A549 (cell line): ENCODE results near the gene HPD. TPM values are rescaled to one million over a fixed set of nuclear protein-coding genes. Genes with fewer than 3 reads are reported as not detected.

Source experiments
- BHLHE40 ChIP-seq: IDR thresholded peaks from 2 replicates; pipeline ENCODE4 v1.6.1; 2012; ENCODE audit warnings: low read depth, low read length, inconsistent platforms
- CBX8 ChIP-seq: fragments of 200-600 bp; sonication (generic); IDR thresholded peaks from 2 replicates; pipeline ENCODE4 v1.6.1; 2016
- CHD2 ChIP-seq: fragments of 150-350 bp; IDR thresholded peaks from 2 replicates; pipeline ENCODE4 v1.6.1; 2014; ENCODE audit warnings: low read length; ENCODE audit not compliant: partially characterized antibody
- CHD4 ChIP-seq: fragments of 200-600 bp; sonication (generic); IDR thresholded peaks from 2 replicates; pipeline ENCODE4 v1.6.1; 2016; ENCODE audit warnings: antibody characterized with exemption, mild to moderate bottlenecking, borderline replicate concordance
- EHF ChIP-seq: fragments of 250-450 bp; sonication (Bioruptor Pico); IDR thresholded peaks from 2 replicates; pipeline ENCODE4 v1.5.0; 2020; ENCODE audit warnings: mild to moderate bottlenecking
- ELK1 ChIP-seq: fragments of 150-350 bp; IDR thresholded peaks from 2 replicates; pipeline ENCODE4 v1.6.1; 2014; ENCODE audit warnings: low read depth, mild to moderate bottlenecking, low read length
- ESRRA ChIP-seq: fragments of 150-350 bp; IDR thresholded peaks from 2 replicates; pipeline ENCODE4 v1.6.1; 2014; ENCODE audit warnings: mild to moderate bottlenecking, low read length, borderline replicate concordance
- FOXS1 ChIP-seq: fragments of 250-450 bp; sonication (Bioruptor Pico); IDR thresholded peaks from 2 replicates; pipeline ENCODE4 v1.5.0; 2020; ENCODE audit warnings: mild to moderate bottlenecking, moderate library complexity
- HES2 ChIP-seq: fragments of >200 bp; sonication (Bioruptor Twin); formaldehyde crosslinking; IDR thresholded peaks from 2 replicates; pipeline ENCODE4 v1.6.1; 2016
- HEYL ChIP-seq: fragments of 250-450 bp; sonication (Bioruptor Pico); IDR thresholded peaks from 2 replicates; pipeline ENCODE4 v1.8.0; 2021; ENCODE audit warnings: mild to moderate bottlenecking, moderate library complexity
- HOXA7 ChIP-seq: fragments of 250-450 bp; sonication (Bioruptor Pico); IDR thresholded peaks from 2 replicates; pipeline ENCODE4 v1.5.0; 2020; ENCODE audit warnings: mild to moderate bottlenecking, moderate library complexity
- HOXB13 ChIP-seq: fragments of 250-450 bp; sonication (Bioruptor Pico); IDR thresholded peaks from 2 replicates; pipeline ENCODE4 v1.5.0; 2020; ENCODE audit warnings: low read depth, mild to moderate bottlenecking, moderate library complexity
- HOXB5 ChIP-seq: fragments of 250-450 bp; sonication (Bioruptor Pico); IDR thresholded peaks from 2 replicates; pipeline ENCODE4 v1.5.0; 2020; ENCODE audit warnings: mild to moderate bottlenecking, moderate library complexity
- JUNB ChIP-seq: fragments of >200 bp; sonication (Bioruptor Twin); formaldehyde crosslinking; IDR thresholded peaks from 2 replicates; pipeline ENCODE4 v1.6.1; 2016
- KDM1A ChIP-seq: fragments of 200-600 bp; sonication (generic); IDR thresholded peaks from 2 replicates; pipeline ENCODE4 v1.6.1; 2016; ENCODE audit warnings: low read depth, mild to moderate bottlenecking
- KDM5A ChIP-seq: fragments of 200-600 bp; sonication (generic); IDR thresholded peaks from 2 replicates; pipeline ENCODE4 v1.6.1; 2016; ENCODE audit warnings: antibody characterized with exemption, mild to moderate bottlenecking
- MAFK ChIP-seq: fragments of 450-650 bp; IDR thresholded peaks from 2 replicates; pipeline ENCODE4 v1.6.1; 2014; ENCODE audit not compliant: partially characterized antibody
- MAZ ChIP-seq: fragments of 150-350 bp; IDR thresholded peaks from 2 replicates; pipeline ENCODE4 v1.6.1; 2014; ENCODE audit warnings: antibody characterized with exemption, low read depth, low read length, borderline replicate concordance
- NFE2L2 ChIP-seq: fragments of 150-350 bp; conservative IDR thresholded peaks from 2 replicates; pipeline ENCODE4 v1.6.1; 2014; ENCODE audit warnings: low read length
- NPAS2 ChIP-seq: fragments of 250-450 bp; sonication (Bioruptor Pico); IDR thresholded peaks from 2 replicates; pipeline ENCODE4 v1.8.0; 2022; ENCODE audit warnings: mild to moderate bottlenecking, moderate library complexity, borderline replicate concordance
- NR3C1 ChIP-seq: fragments of >200 bp; sonication (Bioruptor Twin); formaldehyde crosslinking; IDR thresholded peaks from 3 replicates; pipeline ENCODE4 v1.6.1; 2017
- PBX3 ChIP-seq: IDR thresholded peaks from 2 replicates; pipeline ENCODE4 v1.6.1; 2012
- PHF8 ChIP-seq: fragments of 200-600 bp; sonication (generic); IDR thresholded peaks from 2 replicates; pipeline ENCODE4 v1.6.1; 2016; ENCODE audit warnings: low read depth, mild to moderate bottlenecking, antibody characterized with exemption, moderate library complexity, borderline replicate concordance
- RAD21 ChIP-seq, 2 experiments: fragments of >200 bp in 1 of 2; sonication (Bioruptor Twin) in 1 of 2; formaldehyde crosslinking in 1 of 2; IDR thresholded peaks in 1 of 2; conservative IDR thresholded peaks in 1 of 2; 2 replicates in 1 of 2; 3 replicates in 1 of 2; pipeline ENCODE4 v1.6.1; 2012 to 2018; ENCODE audit warnings: inconsistent platforms in 1 of 2
- RCOR1 ChIP-seq: fragments of 150-350 bp; IDR thresholded peaks from 2 replicates; pipeline ENCODE4 v1.6.1; 2014; ENCODE audit warnings: antibody characterized with exemption, low read length, low read depth
- SMC3 ChIP-seq: fragments of >200 bp; sonication (Bioruptor Twin); formaldehyde crosslinking; IDR thresholded peaks from 3 replicates; pipeline ENCODE4 v1.6.1; 2018; ENCODE audit warnings: inconsistent platforms
- TFCP2L1 ChIP-seq: fragments of 250-450 bp; sonication (Bioruptor Pico); IDR thresholded peaks from 2 replicates; pipeline ENCODE4 v1.5.0; 2021; ENCODE audit warnings: mild to moderate bottlenecking
- TP53 ChIP-seq: fragments of 250-450 bp; sonication (Bioruptor Pico); IDR thresholded peaks from 2 replicates; pipeline ENCODE4 v1.5.0; 2021; ENCODE audit warnings: mild to moderate bottlenecking, moderate library complexity
- USF2 ChIP-seq: fragments of 450-650 bp; IDR thresholded peaks from 2 replicates; pipeline ENCODE4 v1.6.1; 2014; ENCODE audit warnings: antibody characterized with exemption
- ZC3H11A ChIP-seq: fragments of 450-650 bp; IDR thresholded peaks from 2 replicates; pipeline ENCODE4 v1.6.1; 2014; ENCODE audit warnings: antibody characterized with exemption, mild to moderate bottlenecking
- ZNF302 ChIP-seq: fragments of 250-450 bp; sonication (Bioruptor Pico); IDR thresholded peaks from 2 replicates; pipeline ENCODE4 v1.9.0; 2021; ENCODE audit warnings: inconsistent platforms, mild to moderate bottlenecking, moderate library complexity
- ZSCAN20 ChIP-seq: fragments of 250-450 bp; sonication (Bioruptor Pico); IDR thresholded peaks from 2 replicates; pipeline ENCODE4 v1.8.0; 2022; ENCODE audit warnings: mild to moderate bottlenecking, moderate library complexity
- polyA plus RNA-seq, 4 experiments: library from polyadenylated mRNA; depleted of rRNA in 3 of 4; stranded (reverse); fragments of >200 nt; fragmentation: RNase III in 1 of 4; extraction: RNeasy Plus Mini Kit Qiagen cat#74134 plus additional on column Dnase treatment in 1 of 4; gene quantifications; 2 replicates in 3 of 4; 3 replicates in 1 of 4; pipeline ENCODE4 v1.2.3, GENCODE V29; 2011 to 2017
- TF ChIP-seq, protein P1 (sequence below): fragments of >200 bp; sonication (Bioruptor Twin); formaldehyde crosslinking; IDR thresholded peaks from 3 replicates; pipeline ENCODE4 v1.6.1; 2016
- TF ChIP-seq, protein P2 (sequence below): IDR thresholded peaks from 2 replicates; pipeline ENCODE4 v1.6.1; 2012; ENCODE audit warnings: low read depth, borderline replicate concordance
- TF ChIP-seq, protein P3 (sequence below): fragments of 250-450 bp; sonication (Bioruptor Pico); IDR thresholded peaks from 2 replicates; pipeline ENCODE4 v1.5.0; 2021; ENCODE audit warnings: mild to moderate bottlenecking, moderate library complexity, borderline replicate concordance

The HPD gene
- polyA plus RNA-seq, 2 of the 4 experiments (the other 2 are of a cell fraction), result 1.7 to 1.8 TPM

DNA sequence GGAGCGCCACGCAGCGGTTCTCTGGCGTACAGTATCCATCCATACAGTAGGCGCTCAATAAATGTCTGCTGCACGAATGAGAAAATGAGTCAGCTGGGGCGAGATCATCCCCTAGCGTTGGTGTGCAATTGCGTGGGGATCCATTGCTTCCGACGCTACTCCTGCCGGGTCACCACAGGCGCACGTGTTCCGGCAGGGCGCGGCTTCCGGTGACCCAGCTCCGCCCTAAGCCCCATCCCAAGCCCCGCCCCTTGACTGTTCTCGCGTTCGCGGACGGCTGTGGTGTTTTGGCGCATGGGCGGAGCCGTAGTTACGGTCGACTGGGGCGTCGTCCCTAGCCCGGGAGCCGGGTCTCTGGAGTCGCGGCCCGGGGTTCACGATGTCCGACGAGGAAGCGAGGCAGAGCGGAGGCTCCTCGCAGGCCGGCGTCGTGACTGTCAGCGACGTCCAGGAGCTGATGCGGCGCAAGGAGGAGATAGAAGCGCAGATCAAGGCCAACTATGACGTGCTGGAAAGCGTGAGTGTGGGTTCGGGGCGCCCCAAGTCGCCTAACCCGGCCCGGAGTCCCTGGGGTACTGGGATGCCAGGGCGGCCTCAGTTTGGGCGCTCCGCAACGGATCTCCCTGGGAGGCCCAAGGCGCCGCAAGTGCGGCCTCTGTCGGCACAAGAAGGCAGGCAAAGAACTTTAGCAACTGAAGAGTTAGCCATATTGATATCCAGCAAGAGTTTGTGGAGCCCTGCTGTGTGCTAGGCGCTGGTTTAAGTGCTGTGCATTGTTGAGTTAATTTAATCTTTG, 30.0 kb upstream of the HPD start, which contains the start of gene PSMD9 (continued):
- TF ChIP-seq, protein P1, sequence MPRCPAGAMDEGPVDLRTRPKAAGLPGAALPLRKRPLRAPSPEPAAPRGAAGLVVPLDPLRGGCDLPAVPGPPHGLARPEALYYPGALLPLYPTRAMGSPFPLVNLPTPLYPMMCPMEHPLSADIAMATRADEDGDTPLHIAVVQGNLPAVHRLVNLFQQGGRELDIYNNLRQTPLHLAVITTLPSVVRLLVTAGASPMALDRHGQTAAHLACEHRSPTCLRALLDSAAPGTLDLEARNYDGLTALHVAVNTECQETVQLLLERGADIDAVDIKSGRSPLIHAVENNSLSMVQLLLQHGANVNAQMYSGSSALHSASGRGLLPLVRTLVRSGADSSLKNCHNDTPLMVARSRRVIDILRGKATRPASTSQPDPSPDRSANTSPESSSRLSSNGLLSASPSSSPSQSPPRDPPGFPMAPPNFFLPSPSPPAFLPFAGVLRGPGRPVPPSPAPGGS, result peak; percentile 73; the same call in 2 of the 3 replicates
- peak; percentile 66; the same call in 1 of the 2 replicates for TF ChIP-seq PHF8
- TF ChIP-seq ZSCAN20 (CRISPR knock-in tag), result no peak
- TF ChIP-seq NFE2L2, result 0 out of 2 replicates have a peak, but pooled peaks have one; percentile 23
- peak; percentile 75 for TF ChIP-seq KDM1A
- TF ChIP-seq ELK1, result no peak
- TF ChIP-seq RCOR1, result no peak
- TF ChIP-seq MAFK, result no peak
- peak; percentile 94 for TF ChIP-seq USF2
- TF ChIP-seq PBX3, result peak; percentile 48
- peak; percentile 90 for TF ChIP-seq BHLHE40
- no peak for TF ChIP-seq ZC3H11A
- no peak for TF ChIP-seq HES2
- no peak for TF ChIP-seq NR3C1
- TF ChIP-seq SMC3, result peak; percentile 47
- TF ChIP-seq CHD2, result peak; percentile 77
- TF ChIP-seq HOXB5 (CRISPR knock-in tag), result peak; percentile 42; the same call in 1 of the 2 replicates
- no peak for TF ChIP-seq HOXA7
- TF ChIP-seq JUNB, result no peak
- no peak for TF ChIP-seq ESRRA
- 0 out of 2 replicates have a peak, but pooled peaks have one; percentile 36 for TF ChIP-seq KDM5A
- TF ChIP-seq, protein P2, sequence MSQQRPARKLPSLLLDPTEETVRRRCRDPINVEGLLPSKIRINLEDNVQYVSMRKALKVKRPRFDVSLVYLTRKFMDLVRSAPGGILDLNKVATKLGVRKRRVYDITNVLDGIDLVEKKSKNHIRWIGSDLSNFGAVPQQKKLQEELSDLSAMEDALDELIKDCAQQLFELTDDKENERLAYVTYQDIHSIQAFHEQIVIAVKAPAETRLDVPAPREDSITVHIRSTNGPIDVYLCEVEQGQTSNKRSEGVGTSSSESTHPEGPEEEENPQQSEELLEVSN, result peak; percentile 94
- no peak; the same call in none of the 2 replicates for TF ChIP-seq FOXS1 (CRISPR knock-in tag)
- TF ChIP-seq NPAS2 (CRISPR knock-in tag), result peak; percentile 77; the same call in 1 of the 2 replicates
- TF ChIP-seq, protein P3, sequence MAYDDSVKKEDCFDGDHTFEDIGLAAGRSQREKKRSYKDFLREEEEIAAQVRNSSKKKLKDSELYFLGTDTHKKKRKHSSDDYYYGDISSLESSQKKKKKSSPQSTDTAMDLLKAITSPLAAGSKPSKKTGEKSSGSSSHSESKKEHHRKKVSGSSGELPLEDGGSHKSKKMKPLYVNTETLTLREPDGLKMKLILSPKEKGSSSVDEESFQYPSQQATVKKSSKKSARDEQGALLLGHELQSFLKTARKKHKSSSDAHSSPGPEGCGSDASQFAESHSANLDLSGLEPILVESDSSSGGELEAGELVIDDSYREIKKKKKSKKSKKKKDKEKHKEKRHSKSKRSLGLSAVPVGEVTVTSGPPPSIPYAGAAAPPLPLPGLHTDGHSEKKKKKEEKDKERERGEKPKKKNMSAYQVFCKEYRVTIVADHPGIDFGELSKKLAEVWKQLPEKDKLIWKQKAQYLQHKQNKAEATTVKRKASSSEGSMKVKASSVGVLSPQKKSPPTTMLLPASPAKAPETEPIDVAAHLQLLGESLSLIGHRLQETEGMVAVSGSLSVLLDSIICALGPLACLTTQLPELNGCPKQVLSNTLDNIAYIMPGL (CRISPR knock-in tag), result 0 out of 2 replicates have a peak, but pooled peaks have one; percentile 33
- TF ChIP-seq TP53, result no peak
- TF ChIP-seq ZNF302, result no peak
- TF ChIP-seq TFCP2L1 (CRISPR knock-in tag), result 0 out of 2 replicates have a peak, but pooled peaks have one; percentile 12
- peak; percentile 79; the same call in 1 of the 2 replicates for TF ChIP-seq HEYL
- peak; percentile 60; the same call in 1 of the 2 replicates for TF ChIP-seq HOXB13 (CRISPR knock-in tag)
- no peak; the same call in 1 of the 2 replicates for TF ChIP-seq EHF (CRISPR knock-in tag)
- TF ChIP-seq RAD21 (conservative IDR thresholded peaks at IDR 0.05 in 1 of 2, IDR thresholded peaks at IDR 0.05 in 1 of 2), result peak; percentile 68 to 76; a peak in 4 of 5 replicates
- no peak for TF ChIP-seq CBX8
- TF ChIP-seq CHD4, result no peak
- TF ChIP-seq MAZ, result no peak
